Fibroblast of skin of right biceps (primary cell): ENCODE data around the gene TNS1.

ENCODE experiments used
- DNase-seq: peaks from one replicate; pipeline ENCODE4 v3.0.0-alpha.2; 2013

Gene TNS1

DNA sequence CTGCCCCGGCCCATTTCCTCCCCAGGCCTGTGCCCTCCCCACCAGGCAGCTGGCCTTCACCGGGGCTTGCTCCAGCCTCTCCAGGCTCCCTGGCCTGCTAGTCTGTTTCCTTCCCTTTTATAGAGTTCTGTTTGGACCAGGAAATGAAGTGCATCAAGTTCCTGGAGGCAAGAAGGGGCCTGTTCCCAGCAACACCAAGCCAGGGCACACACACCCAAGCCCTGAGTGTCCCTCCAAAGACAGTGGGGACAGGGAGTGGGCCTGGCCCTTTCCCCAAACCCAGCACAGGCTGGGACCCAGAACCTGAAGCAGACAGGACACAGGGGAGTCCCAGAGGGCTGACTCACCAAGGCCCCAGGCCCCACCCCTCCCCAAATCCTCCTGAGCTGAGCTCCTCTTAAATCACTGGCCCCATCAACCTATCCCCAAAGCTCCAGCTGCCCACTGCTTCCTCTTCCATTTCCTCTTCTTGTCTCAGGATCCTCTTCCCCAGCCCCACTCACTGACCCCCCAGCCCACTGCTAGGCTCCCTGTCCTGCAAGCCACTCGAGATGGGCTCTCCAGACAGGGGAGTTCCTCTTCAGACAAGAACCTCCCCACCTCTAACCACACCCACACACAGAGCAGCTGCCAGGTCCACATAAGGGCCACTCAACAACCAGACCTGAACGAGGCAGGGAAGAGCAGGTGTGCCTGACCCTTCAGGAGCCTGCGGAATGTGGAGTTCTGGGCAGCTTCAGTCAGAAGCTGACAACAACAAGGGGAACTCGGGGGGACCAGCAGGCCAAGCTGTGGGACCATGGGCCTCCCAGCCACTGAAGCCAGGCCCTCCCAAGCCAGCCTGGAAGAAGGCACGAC lies 74.2 kb downstream of the TNS1 start:
- peak; percentile 56 for DNase-seq

DNA sequence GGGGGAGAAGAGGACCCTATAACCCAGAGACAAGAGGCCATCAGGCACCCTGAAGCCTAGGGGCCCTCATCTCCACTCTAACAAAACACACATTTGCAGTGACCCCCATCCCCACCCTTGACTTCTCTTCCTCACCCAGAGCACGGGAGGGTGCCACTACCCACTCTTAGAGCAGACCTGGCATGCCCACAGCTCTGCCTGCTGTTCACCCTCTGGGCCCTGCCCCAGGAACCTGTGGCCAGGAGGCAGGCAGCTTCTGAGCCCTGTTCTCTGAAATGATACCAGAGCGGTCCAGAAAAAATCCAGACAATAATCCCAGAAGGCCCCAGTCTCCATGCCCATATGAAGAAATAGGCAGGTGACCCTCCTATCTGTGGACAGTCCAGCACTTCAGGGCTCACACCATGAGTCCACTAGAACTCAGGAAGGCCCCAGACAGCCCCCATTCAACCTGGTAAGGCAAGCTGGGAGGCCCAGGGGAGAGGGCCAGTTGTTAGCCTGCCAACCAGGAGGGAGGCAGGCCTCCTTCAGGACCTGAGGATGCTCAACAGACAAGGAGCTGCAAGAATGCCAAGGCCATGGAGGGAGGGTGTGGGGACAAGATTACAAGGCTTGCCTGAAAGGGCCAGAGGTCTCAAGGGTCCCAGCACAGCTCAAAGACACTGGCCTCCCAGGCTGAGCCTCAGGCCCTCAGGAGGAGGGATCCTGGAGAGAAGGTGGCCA lies 75.0 kb downstream of the TNS1 start:
- no peak for DNase-seq

DNA sequence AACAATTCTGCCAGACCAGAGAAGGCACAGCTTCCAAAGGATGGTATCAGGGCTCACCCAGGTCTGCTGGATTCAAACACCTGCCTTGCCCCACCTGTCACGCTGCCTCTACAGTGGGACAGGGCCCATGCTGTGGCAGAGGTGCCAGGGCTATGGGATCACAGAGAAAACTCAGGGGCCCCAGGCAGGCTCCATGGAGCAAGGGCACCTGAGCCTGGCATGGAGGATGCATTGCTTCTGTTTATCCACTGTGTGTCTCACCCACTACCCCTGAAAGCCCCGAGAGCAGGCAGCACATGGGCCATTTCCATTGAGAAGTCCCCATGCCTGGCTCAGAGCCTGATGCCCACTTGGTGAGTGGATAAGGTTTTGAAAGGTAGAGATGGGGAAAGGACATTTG lies 76.0 kb downstream of the TNS1 start:
- no peak for DNase-seq

DNA sequence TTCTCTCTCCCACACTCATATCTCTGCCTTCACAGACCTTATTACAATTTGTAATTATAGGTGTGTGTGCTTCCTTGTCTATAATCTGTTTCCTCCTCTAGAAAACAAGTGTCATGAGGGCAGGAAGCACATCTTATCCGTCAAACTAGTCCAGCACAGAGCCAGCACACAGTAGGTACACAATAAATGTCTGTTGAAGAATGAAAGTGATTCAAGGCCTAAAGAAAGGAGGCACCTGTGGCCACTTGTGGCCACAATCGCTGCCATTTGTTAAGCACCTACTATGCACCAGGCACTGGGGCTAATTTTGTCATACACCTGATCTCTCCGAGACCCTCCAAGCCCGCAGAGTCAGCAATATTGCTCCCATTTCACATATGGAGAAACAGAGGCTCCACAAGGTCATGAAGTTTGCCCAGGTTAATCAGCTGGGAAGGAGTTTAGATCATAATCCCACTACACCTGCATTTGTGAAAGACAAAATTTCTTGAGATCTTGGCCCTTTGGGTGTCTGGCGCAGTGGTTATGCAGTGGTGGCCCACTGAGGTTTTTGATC lies 78.4 kb downstream of the TNS1 start:
- DNase-seq, result no peak

DNA sequence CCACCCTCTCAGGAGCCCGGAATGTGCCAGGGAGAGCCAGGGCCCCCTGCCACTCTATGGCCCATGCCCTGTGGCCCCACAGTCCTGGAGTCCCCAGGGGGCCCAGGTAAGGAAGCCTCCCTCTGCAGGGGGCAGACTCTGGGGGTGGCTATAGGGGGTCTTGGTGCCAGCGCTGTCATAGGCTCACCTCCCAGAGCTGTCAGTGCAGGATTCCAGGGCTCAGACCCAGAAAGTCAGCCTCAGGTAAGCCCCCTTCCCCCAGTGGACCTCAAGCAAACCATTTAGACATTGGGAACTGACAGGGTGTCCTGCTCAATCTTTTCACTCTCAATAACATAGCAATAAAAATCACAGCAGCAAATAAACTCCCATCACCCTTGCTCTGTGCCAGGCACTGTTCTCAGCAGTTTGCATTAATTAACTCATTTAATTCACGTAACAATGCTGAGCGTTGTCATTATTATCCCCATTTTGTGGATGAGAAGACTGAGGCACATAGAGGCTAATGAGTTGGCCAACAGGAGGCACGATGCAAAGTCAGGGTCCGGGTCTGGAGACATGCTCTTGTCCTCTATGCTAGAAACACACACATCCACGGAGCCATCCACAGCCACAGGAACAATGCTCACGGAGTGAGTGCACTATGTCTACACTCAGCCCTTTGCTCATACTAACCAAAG lies 79.6 kb downstream of the TNS1 start:
- DNase-seq, result no peak

DNA sequence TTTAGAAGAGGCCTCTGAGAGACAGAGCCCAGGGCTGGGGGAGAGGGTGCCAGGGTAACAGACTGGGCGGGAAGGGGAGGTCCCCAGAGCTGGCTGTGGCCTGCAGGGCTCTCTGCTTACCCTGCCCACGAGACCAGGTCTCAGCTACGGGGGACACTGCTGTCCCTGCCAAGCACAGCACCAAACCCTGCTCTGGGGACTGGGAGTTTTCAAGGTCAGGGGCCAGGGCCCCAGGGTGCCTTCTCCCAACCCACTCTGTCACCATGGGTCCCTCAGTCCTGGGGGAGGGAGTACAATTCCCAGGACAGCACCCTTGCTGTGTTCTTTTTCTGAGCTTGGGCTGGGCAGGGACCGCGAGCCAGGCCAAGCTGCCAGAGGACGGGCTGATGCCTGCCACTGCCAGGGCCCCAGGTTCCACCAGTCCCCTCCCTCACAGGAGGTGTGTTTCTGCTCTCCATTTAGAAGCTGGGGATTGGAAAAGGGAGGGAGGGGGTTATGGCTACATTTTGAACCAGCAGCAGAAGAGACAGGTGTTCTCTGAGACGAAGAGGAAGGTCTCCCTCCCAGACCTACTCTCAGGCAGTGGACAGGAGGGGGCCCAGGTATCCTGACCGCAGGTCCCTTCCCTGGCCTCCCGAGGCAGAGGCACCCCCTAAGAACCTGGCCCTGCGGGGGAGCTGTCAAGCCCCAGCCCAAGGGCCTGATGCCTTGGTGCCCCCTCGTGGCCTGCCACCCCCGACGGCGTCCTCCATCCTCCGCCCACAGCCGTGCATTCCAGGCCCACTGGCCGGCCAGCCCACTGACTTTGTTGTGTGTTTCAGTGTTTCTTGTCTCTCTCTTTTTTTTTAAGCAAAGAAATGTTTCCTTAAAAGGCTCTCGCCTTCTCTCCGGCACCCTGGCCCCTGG lies 80.4 kb downstream of the TNS1 start:
- no peak for DNase-seq

DNA sequence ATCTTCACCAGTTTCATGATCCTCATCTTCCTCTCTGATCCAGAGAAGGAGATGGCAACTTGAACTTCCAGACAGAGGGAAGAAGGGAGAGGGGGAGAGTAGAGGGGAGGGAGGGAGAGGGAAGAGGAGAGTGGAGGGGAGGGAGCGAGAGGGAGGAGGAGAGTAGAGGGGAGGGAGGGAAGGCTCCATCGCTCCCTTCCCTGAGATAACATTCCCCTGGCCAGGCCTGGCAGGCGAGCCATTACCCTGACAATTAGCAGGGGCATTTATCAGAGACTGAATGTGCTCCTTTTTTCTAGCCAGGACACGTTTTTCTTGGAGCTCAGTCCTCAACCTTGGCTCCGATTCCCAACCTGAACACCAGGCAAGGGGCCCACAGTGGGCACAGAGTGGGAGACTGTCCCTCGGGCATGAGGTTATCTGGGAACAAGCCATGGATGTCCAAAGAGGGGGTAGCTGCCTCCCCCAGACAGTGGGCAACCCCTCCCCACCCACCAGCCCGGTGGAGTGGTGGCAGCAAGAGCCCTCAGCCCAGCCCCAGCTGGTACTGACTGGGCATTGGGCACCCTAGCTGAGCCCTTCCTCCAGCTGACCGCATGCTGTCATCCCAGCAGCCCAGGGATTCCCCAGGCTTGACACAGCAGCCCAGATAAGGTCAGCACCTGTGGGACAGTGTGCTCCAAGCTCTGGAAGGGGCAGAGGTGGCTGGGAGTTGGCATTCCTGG lies 81.8 kb downstream of the TNS1 start:
- DNase-seq, result peak; percentile 71

DNA sequence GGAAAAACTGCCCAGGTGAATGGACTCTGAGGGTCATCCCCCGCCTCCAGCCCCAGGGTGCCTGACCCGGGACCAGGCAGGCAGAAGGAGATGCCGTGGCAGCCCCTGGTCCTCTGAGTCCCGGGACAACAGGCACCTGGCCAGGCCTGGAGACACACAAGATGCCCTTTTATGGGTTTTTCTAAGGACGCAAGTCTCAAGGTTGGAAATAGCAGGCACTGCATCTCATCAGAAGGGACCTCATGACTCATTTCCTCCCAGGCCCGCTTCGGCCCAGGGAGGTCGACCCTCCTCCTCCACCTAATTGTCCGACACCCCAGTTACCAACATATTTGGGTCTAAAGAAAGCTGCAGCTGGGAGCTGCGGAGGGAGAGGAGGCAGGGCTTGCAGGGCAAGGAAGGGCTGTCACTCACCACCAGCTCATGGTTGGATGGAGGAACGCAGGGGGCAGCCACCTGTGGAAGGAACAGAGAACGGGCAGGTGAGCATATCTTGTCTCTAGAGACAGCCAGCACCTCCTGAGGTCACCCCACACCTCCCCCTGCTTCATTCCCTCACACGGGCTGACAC lies 82.9 kb downstream of the TNS1 start:
- DNase-seq, result peak; percentile 95

DNA sequence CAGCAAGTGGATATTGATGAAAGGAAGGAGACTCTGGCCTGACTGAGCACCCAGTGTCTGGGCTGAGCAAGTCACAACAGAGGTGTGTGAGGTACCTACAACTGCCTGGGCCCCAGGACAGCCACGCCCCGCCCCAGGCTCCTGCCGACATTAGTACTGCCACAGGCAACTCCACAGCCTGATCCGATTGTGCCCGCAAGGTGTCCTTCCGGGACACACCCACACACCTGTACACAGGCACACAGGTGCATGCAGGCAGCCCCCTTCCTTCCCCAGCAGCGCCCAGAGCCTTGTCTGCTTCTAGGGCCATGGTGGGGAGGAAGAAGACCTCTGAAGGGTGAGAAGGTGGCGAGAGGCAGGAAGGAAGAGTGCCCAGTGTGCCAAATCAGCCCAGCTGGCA lies 83.6 kb downstream of the TNS1 start:
- no peak for DNase-seq

DNA sequence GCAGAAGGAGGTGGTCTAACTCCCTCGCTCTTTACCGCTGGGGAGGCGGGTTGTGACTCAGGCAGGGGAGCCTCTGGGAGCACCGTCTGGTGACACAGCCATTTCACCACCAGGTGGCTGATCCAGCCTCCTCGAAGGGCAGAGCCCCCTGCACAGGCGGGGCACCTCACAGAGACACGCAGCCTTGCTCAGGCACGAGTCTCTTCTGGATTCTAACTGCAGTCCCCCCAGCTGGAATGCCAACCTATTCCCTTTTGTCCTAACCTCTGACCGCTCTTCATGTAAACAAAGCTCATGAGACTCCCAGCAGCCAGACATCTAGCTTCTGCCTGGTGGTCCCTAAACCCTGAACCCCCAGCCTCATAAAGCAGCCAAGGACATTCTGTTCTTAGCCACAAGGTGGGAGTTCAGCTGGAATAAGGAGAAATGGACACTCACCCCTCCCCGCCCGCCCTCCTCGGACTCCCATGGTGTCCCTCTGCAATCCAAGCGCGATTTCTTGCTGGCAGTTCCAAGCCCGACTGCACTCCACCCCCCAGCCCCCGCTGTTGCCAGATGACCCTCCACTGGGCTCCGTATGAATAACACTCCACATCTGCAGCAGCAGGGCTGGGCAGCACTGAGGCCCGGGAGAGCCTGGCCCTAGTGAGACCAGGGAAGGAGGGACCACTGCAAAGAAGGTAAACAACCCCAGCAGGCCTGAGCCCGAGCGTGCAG lies 84.3 kb downstream of the TNS1 start:
- DNase-seq, result peak; percentile 55

DNA sequence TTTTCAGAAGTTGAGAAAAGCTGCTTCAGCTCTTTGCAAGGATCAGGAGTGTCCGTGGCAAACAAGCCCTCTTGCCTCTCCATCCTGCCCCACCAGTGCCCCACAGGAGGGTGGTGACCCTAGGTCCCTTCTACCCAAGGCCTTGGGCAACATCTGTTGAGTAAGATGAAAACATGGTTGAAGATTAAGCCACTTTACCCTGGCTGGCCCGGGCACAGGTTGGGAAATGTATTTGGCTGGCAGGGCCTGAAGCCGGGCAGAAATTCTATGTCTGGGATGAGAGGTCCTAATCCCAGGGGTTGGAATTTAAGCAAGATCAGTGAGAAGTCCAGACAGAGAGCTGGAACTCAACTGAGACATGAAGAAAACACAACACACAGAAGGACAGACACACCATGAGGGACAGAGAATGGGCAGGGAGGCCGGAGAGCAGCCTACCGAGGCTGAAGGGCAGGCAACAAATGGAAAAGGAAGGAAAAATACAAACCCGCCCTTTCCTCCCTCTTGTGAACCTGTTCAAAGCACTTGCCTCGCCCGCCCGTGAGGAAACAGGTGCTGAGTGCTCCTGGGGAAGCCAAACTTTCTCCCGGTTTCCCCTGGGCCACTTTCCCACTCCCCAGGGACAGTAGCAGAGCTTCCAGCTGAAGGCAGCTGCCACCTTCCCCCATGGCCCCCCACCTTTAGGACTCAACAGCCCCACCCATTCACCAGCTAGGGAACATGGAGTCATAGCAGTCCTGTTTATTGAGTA lies 86.1 kb downstream of the TNS1 start:
- no peak for DNase-seq

DNA sequence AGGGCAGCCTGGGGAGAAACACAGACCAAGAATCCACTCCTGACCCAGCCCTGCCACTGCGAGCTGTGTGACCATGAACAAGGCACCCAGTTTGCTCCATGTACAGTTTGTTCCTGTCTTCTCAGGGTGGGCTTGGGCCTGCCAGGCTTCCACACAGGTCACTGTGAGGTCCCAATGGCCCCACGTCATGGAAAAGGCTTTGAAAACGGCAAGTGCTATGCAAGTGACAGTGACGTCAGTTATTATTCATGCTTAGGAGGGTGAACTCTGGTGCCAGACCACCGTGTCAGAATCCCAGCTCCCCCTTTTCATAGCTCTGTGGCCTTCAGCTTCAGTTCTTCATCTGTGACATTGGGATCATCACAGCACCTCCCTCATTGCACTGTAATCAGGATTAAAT lies 87.1 kb downstream of the TNS1 start:
- DNase-seq, result no peak

DNA sequence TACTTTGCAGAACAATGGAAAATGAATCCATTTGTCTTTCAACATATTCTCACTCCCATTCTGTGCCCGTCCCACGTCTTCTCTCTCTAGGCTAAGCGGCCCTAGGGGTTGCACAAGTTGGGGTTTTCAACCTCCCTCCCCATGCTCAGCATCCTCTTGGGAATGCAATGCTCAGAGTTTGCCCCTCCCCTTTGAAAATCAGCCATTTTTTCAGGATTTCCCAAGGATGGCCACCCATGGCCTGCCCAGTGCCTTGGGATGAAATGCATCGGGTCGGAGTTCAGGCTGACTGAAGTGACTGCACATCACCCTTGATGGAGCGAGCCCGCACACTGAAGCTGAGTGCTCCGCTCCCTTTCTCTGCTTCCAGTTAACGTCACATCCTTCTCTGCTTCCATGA lies 87.9 kb downstream of the TNS1 start:
- no peak for DNase-seq

DNA sequence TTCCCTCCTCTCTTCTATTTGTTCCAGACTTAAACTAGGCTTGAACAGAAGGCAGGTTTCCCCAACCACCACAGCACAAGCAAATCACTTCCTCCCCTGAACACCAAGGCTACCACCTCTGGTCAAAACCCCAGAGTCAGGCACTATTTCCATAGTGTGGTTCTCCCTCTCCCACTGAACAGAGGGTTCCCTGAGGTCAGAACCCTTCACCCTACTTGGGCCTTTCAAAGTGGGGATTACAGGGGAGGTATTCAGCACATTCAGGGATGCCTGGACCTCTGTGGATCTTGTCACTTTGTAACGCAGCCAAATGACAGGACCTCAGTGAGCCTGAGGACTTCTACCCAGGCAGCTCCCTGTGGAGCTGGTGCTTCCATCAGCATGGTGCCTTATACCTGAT lies 88.7 kb downstream of the TNS1 start:
- DNase-seq, result no peak

DNA sequence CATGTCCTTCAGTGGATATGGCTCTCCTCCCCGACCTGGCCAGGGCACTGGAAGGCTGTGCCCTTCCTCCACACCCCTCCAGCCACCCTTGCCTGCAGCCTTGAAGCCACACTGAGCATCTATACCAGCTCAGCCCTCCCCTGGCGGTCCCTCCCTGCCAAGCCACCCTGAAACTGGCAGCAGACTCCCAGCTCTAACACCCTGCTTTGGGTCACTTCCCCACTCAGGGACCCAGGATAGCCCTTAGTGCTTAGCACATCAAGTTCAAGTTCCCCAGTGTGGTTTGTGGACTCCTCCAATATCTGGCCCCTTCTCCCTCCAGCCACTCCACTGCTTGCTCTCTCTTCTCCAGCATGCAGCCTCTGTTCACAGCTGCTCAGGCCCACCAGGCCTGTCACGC lies 89.4 kb downstream of the TNS1 start:
- no peak for DNase-seq

DNA sequence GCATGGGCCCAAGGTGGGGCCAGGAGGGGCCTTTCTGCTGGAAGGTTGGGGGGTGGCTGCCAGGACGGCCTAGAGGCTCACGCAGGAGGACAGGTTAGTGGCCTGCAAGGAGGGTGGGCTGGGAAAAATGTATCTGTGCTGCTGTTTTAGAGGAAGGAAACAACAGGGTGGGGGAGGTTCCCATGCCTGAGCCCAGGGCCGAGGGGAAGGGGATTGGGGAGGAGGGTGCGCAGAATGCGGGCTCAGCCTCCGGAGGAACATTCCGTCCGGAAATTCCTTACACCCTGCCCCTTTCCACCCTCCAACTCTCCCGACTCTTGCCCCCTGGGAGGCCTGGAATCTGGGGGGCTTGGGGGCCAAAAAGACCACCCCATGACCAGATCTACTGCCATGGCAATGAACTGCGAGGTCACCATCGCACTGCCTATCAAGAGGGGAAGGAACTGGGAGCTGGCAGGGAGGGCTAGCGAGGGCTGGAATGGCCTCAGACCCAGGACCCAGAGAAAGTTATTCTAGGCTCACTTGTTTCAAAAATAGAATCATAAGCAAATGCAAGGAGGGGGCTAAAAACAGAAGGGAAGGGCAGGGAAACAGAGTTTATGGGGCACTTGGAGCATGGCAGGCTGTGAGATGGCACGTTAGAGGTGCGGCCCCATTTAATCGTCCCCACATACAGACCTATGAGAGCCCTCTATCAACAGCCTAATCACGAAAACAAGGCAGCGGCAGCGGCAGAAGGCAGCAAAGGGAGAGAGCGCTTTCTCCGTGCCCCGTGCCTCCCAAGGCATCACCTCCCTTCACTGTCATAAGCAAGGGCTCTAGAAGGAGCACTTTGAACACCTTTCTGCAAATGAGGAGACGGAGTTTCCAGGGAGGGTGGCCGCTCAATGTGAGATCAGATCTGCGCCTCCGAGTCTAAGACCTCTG lies 90.4 kb downstream of the TNS1 start:
- DNase-seq, result no peak

DNA sequence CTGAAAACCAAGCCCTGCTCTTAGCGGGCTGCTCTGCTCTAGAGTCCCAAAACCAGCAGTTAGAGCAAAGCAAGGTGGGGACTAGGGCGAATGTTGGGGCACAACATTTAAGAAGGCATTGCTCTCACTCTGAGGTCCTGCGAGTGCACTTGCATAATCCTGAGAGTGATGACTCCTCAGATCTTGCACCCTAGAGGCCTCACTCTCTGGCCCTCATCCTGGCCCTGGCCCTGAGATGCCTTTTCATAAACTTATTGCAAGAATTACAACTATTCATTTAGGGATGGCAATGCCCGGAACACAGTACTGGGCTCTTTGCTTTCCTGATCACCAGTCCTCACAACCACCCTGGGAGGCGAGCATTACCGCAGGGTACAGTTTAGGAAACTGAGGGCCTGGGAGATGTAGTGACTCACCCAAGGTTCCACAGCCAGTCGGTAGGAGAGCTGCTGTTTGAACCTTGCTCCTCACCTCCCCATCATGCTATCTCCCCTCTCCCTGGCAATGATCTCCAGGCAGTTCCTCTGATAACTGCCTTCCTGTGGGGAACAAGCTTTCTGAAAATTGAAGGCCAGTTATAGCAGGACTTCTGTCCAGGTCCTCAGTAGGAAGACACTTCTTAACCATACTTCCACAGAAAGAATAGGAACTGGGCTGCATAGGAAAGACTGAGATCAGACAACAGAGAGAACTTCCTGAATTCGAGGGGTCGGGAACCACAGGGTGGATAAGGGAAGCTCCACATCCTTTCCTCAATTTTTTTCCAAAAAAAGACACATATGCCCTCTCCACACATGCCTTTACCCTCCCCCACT lies 91.3 kb downstream of the TNS1 start:
- DNase-seq, result no peak

DNA sequence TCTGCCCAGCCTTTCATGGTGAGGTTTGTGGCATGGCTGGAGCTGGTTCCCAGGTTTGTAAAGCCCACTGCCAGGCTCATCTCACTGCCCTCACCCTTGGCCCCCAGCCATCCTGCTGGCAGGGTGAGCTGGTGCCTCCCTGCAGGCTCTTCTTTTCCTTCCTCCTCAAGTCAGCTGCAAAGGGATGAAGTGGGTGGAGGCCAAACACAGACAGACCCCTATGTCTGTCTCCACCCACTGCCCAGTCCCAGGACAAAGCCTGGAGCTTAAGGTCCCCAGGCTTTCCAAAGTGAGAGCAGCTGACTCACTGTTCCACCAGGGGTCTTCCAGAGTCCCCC lies 92.0 kb downstream of the TNS1 start:
- DNase-seq, result no peak
